LoVo (cell line): ENCODE results near the gene ARRB1.

Source experiments
- DNase-seq: peaks from one replicate; pipeline ENCODE4 v3.0.0-alpha.2; 2016; ENCODE audit warnings: low spot score

ARRB1 gene

DNA sequence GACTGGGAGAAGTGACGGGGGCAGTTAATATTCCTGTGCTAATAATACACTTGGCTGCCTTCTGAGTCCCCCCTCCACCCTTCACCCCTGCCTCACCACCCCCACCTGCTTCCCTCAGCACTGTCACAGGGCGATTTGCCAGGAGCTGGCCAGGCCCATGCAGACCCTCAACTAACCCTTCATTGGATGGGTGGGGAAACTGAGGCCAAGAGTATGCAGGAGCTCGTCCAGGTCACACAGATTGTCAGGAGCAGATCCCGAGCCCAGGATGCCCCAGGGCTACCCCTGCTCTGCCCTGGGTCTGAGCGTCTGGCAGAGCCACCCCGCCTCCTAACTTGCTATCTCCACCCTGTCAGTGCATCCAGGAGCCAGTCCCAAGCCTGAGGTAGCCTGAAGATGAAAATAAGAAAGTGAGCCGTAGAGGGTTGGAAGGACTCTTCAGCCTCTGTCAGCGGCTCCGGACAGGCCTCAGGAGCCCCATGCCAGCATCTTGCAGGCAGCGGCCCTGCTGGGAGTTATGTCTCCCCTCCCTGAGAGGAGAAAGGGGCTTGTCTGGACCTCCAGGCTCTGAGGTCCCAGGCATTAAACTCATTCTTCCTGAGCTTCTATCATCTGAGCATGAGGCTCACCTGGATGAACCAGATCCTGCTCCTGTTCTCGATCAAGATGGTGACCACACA is 104.7 kb downstream of the ARRB1 start:
- DNase-seq: no peak

DNA sequence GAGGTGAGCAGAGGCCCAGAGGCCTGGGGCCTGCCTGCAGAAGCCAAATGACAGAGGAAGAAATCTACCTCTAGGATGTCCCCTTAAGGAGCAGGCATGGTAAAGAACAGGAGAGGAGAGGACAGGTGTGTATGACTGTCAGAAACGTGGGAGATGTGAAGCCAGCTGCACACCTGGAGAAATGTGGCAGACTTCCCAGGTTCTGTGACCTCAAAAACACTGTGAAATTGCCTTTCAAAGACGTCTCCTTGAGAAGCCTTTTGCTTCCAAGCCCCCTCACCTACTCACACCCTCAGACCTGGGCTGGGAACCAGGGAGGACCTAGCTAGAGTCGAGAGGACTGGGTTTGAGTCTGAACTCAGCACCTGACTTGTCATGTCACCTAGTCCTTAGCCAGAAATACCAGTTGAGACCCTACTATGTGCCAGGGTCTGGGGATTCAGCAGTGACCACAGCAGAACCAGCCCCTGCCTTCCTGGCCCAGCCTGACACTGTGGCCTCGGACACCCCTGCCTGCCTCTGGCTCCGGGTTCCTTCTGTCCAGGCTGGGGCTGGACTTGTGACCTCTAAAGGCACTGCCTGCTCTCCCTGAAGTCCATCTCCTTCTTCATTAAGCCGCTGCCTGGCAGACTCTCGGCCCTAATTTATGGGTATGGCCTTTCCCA is 105.3 kb downstream of the ARRB1 start:
- DNase-seq: no peak

DNA sequence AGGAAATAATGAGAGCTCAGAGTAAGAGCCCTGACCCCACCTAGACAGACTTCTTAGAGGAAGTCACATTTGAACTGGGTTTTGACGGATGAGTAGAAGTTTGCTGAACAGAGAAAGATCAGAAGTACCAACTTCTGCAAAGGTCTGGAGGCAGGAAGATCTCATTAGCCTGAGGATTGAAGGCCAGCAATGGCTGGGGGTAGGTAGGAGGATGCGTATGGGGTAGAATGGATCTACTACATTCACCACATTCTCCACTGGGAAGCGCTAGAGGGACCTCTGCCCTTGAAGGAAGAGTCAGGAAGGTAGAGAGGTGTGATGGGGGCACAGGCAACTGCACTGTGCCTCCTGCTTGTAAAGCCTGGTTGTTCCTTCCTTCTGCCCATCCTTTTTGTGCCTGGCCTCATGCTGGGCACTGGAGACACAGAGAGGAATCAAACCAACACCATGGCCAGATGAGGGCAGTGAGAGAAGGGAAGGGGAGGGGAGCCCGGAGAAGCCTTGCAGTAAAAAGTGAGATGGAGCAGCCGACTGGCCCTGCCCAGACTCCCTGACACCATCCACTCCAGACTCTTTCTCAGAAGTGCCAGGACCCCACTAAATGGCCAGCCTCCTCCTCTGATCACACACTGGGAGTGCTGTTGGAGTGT is 106.0 kb downstream of the ARRB1 start:
- no peak for DNase-seq

DNA sequence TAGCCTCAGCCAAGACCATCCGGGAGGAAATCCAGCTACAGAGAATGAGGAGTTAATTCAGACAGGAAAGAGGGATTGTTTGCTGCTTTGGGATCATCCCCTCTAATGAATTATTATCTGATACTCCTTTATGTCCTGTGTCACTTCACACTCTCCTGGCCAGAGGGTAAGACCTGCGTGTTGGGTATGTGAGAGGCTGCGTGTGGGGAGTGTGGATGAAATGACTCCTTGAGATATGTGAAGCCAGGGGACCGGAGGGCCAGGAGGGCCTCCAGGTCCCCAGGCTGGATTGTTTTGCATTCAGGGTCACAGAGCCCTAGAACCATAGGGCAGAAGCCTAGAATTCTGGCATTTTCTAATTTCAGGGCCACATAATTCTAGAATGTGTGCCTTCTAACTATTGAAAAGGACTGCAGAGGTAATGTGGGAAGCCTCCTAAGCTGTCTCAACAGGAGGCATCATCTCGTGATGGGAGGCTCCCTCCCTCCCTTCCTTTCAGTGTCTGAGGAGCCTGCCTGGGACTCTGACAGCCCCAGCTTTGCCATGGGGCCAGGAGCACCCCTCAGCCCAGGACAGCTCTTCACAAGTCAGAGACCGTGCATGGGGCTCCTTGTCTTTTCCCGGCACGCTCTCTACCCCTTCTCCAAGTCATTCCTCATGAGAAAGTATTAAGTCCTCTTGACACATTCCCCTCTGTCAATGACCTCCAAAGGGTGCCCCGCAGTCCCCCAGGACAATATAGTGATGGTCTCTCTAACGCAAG is 107.2 kb downstream of the ARRB1 start:
- DNase-seq: no peak

DNA sequence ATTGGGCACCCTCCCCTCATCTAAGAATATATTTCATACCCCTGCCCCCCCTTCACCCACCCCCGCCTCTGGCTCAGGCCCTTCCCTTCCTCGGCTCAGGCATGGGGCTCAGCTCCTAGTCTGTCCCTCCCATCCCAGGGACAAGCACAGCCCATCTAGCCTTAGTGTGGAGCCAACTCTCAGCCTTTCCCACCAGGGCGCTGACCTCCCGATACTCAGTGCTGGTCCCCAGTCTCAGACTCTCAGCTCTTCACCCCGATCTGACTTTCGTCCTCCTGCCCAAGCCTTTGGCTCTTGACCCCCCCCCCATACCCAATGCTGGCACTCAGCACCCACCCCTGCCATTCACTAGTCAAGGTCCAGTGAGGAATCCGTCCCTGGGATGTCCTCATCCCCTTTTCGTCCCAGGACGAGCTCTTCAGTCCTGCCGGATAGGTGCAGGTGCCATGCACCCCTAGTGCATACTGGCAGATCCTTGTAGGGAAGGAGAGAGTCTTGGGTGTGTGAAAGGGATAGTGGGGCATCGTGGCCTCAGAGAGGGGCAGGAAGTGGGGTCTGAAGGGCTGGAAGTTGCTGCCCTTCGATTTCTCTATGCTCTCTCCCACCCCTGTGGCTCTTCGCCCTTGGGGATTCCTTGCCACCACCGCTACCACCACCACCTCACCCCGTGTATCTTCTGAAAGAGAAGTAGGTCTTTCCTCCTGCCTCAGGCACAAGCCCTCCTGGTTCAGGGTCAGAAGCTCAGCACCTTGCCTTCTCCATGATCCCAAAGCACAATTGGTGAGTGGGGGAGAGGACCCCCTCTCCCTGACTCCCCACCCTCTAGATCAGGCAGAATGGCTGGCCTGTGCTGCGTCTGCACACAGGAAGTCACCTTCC is 108.5 kb downstream of the ARRB1 start:
- no peak for DNase-seq

DNA sequence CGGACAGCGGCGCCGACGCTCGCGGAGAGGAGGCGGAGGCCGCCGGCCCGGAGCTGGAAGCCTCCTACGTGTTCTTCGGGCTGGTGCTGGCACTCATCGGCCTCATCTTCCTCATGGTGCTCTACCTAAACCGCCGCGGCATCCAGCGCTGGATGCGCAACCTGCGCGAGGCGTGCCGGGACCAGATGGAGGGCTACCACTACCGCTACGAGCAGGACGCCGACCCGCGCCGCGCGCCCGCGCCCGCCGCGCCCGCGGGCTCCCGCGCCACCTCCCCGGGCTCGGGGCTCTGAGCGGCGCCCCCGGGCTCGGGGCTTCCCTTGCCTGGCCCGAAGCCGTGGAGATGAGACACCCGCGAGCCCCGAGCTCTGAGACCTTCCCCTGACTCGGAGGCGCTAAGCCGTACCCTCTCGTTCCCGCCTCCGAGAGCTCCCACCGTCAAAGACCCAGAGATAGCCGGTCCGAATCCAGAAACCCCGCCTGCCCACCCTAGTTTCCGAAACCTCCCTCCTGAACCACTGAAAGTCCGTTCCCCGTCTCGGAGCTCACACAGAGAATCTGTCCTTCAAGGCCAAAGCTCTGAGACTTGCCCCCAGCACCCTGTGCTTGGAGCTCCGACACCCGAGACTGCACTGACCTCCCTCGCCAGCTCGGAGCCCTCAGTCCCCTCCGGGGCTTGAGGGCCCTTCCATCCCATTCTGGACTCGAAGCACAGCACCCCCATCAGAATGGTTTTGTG is 109.4 kb downstream of the ARRB1 start:
- DNase-seq: no peak

DNA sequence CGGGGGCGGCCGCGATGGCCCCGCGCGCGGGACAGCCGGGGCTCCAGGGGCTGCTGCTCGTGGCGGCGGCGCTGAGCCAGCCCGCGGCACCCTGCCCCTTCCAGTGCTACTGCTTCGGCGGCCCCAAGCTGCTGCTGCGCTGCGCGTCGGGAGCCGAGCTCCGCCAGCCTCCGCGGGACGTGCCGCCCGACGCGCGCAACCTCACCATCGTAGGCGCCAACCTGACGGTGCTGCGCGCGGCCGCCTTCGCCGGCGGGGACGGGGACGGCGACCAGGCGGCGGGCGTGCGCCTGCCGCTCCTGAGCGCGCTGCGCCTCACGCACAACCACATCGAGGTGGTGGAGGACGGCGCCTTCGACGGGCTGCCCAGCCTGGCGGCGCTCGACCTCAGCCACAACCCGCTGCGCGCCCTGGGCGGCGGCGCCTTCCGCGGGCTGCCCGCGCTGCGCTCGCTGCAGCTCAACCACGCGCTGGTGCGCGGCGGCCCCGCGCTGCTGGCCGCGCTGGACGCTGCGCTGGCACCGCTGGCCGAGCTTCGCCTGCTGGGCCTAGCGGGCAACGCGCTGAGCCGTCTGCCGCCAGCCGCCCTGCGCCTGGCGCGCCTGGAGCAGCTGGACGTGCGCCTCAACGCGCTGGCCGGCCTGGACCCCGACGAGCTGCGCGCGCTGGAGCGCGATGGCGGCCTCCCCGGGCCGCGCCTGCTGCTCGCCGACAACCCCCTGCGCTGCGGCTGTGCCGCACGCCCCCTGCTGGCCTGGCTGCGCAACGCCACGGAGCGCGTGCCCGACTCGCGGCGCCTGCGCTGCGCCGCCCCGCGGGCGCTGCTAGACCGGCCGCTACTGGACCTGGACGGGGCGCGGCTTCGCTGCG is 110.2 kb downstream of the ARRB1 start:
- peak; percentile 88 for DNase-seq

DNA sequence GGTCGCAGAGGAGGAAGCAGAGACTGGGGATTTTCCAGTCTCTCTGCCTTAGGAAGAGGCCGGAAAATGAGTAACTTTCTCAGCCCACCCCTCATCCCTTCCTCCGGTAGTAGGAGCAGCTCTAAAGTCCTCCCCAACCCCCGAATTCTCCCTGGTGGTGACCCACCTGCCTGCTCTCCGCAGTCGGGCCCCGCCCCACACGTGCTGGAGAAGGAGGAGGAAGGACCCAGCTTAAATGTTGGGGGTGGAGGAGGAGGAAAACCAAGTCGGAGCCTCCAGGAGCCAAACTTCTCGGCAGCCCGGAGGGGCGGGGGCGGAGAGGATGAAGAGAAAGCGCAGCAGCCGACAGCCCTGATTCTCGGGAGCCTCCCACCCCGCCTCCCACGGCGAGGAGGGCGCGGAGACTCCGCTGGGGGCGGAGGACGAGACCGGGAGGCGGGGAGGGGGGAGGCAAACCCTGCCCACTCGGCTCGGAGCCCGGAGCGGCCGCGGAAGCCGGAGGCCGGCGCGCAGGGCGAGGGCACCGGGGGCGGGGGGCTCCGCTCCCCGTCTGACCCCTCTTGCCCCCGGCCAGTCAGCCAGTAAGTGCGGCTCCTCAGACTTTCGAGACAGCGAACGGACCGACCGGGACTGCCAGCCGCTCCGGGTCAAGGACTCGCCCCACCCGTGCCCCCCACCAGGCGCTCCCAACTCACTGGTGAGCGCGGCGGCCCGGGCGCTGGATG is 111.0 kb downstream of the ARRB1 start, which contains the start of gene TPBGL:
TPBGL (plus strand) TSS at position 464 of the 725 bp plus-strand sequence. CDS start 276 bp downstream, outside the sequence.
- no peak for DNase-seq

DNA sequence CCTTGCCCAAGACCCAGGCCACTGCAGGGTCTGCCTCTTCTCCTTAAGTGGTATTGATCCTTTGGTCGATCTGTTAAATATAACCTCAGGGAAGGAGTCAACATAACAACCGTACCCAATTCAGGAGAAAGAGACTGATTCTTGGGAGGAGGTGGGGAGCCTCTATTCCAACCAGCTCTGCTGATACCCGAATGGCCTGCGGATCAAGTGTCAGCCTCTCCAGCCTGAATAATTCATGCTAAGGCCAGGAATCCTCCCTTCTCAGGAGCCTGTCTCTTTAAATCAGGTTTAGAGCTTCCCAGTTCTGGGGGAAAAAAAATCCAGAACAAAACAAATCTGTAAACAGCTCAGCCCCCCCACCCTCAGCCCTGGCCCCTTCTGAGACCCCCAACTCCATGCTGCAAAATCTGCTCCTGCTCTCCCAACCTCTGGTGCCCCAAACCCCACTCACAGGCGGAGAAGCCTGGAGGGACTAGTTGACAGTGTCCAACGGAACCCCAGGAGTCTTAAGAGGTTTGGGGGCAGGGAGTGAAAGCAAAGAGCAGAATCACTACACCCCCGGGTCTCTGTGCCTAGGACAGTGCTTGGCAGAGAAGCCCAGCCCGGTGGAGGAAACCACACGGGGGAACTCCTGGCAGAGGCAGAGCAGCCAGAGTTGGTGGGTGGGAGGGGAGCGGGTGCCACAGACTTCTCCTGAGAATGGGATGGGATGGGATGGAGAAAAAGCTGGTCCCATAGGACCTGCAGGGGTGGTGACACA is 111.8 kb downstream of the ARRB1 start:
- no peak for DNase-seq

DNA sequence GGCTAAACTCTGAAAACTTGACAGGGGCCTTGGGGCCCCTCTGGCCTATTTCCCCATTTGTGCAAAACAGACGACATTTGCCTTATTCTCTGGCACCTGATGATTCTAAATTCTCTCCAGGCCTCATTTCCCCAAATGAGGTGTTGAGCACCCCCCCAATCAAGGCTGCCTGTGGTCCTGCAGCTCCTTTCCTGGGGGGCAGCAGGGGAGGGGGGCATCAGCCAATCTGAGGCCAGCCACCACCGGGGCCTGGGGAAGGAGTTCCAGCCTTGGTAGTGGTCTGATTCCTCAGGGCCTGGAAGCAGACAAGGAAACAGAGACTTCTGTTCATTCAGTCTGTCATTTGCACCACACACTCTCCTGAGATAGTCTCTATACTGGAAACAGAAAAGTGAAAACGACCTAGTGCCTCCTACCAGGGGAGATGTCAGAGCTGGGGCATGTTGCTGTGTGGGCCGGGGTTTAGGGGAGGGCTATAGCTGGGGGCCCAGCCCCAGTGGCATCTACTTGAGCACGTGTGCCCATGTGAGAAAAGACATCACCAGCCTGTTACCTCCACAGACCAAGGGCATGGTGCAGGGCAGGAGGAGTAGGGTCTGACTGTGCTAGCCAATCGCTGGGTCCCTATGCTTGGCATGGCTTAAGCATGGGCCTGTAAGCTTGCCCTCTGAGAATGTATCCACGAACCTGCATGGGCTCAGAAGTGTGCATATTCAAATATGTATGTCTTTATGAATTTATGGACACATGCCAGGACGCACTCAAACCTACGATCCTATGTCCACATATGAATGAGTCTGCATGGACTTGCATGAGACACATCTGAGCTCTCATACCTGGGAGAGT is 112.6 kb downstream of the ARRB1 start:
- DNase-seq: no peak

DNA sequence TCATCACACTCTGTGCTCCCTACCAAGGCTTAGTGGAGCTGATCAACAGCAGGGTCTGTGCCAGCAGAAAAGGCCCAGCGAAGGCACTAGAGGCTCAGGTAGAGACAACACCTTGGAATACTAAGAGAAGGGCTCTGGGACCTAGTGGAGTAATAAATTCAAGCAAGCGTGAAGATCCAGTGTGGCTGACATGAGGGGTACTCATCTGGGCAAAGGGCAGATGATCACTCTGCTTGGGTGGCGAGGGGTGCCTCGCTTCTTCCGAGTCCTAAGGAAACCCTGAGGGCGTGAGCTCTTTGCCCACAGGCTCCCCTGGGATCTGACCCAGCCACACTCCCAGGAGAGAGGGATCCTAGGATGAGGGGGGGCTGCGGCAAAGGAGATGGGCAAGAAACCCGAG is 114.4 kb downstream of the ARRB1 start:
- DNase-seq: no peak

DNA sequence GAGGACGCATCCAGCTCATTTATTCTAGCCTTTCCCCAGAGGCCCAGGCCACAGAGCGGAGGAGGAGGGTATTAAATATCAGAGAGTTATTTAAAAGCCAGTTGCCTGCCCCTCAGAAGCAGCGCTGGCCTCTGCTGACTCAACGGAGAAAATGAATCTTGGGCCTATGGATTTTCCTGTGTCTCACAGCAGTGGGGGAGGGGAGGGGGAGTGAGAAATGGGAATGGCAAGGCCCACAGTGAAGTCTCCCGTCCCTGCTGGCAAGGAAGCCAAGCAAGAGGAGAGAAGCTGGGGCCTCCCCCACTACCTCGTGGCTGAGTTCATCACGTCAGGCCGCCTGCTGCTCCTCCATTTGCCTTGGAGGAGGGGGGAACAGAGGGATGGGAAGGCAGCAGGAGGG is 115.4 kb downstream of the ARRB1 start:
- no peak for DNase-seq

DNA sequence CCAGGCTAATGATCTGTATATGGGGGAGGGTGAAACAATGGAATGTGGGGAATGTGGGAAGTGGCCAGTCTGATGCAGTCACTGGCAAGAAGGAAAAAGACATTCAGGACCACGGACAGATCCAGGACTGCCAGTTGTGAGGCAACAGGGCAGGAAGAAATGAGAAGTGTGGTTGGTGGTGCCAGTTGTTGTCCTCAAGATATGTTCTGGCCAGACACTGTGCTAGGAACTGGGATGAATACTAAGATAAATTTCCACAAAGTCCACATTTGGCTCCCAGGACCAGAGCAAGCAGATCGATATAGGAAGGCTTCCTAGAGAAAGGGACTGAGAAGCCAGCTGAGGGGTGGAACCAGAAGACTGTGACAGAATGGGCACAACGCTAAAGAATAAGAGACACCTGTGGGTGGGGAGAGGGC is 117.7 kb downstream of the ARRB1 start:
- peak; percentile 44 for DNase-seq

DNA sequence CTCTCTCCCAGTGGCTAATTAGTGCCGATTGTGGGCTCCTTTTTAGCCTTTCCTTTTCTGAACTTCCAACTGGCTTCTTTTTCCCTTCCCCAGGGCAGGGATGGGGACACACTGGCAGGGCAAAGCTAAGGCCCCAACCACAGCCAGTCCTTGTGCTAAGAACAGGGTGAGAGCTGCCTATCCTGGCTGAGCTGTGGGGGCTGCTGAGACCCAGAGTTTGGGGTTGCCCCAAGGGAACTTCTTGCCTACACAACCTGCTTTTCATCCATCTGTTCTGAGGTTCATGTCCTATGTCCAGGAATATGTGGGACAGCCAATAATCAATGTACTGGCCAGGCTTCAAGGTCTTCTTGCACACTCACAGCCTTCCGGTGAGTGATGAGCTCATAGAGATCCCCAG is 120.8 kb downstream of the ARRB1 start:
- DNase-seq: no peak

DNA sequence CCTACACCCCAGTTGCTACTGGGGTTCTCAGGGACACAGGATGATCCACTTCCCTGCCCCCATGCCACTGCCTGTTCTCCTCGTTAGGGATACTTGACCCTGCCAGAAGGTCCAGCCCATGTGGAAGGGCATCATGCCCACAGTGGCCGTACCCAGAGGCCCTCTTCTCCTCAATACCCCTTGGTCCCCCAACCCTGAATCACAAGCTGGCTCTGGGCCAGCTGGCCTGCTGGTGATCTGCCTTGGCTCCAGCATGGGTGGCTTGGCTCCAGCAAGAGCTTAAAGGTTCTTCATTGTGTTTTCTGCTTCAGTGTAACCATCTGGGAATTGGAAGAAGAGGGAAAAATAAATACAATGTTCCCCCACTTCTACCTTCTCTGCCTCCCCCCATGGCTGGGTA is 122.0 kb downstream of the ARRB1 start:
- DNase-seq: no peak

DNA sequence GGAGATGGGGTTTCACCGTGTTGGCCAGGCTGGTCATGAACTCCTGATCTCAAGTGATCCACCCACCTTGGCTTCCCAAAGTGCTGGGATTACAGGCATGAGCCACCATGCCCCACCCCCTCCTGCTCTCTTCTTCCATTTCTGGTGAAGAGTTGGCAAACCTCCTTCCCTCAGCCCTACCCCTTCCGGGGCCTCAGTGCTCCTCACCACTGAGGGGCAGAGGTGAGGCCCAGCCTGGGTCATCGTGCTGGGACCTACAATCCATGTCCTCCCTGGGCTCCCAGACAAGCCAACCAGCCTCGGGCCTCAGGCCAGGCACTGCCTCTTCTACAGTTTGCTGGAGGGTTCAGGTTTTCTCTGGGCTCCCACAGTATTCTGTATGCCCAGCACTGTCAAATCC is 125.7 kb downstream of the ARRB1 start:
- no peak for DNase-seq

DNA sequence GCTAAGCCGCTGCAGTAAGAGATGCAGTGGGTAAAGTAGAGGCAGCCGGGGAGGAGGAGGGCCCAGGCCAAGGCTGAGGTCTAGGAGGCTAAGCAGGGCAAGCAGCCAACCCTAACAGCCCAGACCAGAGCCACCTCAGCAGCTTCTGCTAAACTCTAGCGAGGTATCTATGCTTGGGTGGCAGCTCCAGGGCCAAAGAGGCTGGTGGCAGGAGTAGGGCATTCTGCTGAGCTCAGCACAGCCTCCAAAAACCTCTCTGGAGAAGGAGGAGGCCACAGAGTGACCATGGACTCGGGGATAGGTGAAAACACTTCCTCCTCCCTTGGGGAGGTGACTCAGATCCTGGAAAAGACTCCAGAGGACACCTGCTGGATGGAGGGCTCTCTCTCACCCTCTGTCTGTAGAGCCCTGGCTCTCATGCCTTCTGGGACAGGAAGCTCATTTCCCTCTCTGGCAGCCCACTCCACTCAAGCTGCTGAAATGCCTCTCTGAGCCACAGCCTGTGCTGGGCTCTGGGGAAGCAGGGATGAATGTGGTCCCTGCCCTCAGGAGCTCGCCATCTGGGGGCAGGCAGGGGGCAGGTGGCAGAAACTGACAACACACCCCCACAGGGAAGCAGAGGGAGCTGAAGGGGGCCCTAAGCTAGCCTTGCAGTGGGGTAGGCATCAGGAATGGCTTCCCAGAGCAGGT is 127.4 kb downstream of the ARRB1 start:
- DNase-seq: no peak
